ENCODE measurements around the gene GPHN.

- TF ChIP-seq POLR2A (IDR thresholded peaks at IDR 0.05; ENCODE audit: low read depth, low read length): no peak
- TF ChIP-seq CTCF (IDR thresholded peaks at IDR 0.05; ENCODE audit: extremely low read depth in 1 of 2, insufficient read depth in 1 of 2, low read depth in 1 of 2, low read length in 2 of 2): no peak
- no peak for TF ChIP-seq POLR2AphosphoS5 (IDR thresholded peaks at IDR 0.05; ENCODE audit: insufficient read depth, low read depth, low read length)
- no peak for TF ChIP-seq EZH2 (IDR thresholded peaks at IDR 0.05; ENCODE audit: borderline replicate concordance, low read depth, low read length, severe bottlenecking)
- no peak for TF ChIP-seq MAX (IDR thresholded peaks at IDR 0.05; ENCODE audit: insufficient read depth, insufficient read length)
- no peak for TF ChIP-seq FOS (IDR thresholded peaks at IDR 0.05; ENCODE audit: borderline replicate concordance, insufficient read depth, low read length)
- no peak for TF ChIP-seq JUN (IDR thresholded peaks at IDR 0.05; ENCODE audit: borderline replicate concordance, insufficient read depth, insufficient read length, low read depth)
These were observed 485.6 kb downstream of the GPHN start for GRCh38 chr14:66993512-66993911.
